ENCODE measurements around the gene SPANXN4. TPM values are rescaled to one million over a fixed set of nuclear protein-coding genes. Genes with fewer than 3 reads are reported as not detected.

Gene SPANXN4, protein sequence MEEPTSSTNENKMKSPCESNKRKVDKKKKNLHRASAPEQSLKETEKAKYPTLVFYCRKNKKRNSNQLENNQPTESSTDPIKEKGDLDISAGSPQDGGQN
- polyA plus RNA-seq (ENCODE audit: insufficient read length in 4 of 4) = not detected

DNA sequence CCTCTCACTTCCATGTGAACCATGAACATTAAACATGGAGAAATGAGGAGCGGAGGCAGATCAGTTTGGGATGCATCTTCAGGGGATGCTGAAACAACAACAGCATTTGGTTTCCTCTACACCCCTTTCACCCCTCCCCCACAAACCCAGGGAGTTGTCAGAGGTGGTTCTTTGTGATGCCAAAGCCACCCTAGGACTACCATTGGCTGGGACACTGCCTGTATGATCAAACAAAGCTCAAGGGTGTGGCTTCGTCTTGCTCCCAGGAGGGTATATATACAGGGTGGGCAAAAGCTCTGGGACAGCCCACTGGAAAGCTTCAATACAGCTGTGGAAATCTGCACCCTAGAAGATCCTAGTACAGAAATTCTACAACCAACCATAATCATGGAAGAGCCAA is at the start of gene SPANXN4:
TSS of gene SPANXN4 (plus strand) at position 301 of the 400 bp plus-strand sequence. CDS start at position 388, 87 bp downstream.
- no peak for DNase-seq (ENCODE audit: low read depth in 4 of 4, low spot score in 3 of 4)

DNA sequence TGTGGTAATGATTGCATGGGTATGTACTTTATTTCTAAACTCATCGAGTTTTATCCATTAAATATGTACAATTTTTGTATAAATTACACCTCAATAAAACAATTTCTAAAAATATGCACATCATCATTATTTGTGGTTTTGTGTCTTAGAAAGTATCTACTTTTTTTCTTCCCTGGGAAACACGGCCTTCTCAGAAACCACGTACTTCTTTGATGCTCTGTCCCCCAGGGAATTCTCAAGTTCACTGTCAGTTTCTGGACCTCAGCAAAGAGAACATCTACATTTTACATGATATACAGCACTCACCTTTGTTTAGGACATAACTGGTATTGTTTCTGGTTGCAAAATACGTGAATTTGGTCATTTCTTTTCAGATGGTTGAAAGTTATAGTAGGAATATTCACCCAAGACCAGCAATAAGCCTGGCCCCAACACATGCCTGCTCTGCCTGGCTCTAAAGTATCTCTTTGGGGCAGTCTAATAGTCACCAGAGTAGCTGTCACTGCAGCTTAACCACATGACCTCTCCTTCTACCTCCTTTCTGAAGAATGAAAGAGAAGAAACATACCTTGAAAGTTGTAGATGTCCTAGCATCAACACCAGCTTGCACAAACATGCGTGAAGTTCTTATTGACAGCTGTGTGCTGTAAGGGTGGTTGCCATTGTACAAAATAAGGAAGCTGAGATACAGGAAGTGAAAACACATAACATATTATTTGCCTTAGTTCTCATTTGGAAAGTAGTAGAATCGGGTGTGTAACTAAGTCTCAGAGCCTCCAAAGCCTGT is 48.4 kb upstream of the SPANXN4 start:
- DNase-seq (ENCODE audit: low read depth in 4 of 4, low spot score in 3 of 4) = no peak

DNA sequence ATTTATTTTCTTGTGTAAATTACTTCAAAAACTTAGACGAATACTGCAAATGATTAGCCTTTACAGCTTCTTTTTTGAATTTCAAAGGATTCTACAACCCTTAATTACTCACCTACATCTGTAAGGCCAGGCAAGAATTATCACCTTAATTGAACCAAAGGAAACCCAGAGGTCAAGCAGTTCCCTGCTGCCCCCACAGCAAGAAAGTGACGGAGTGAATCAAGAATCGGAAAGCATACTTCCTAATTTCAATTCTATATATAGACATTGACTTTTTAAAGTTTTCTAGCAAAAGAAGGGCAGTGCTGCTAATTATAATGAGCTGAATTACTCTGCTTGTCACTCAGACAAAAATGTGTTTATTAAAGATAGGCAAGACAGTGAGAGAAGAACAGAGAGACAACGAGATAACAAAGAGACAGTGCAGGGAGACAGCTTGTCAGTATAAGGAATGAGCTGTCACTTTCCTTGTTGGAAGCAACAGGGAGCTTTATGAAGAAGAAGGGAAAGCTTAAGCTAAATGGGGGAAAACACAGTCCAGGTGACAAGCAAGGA is 47.5 kb upstream of the SPANXN4 start:
- no peak for DNase-seq (ENCODE audit: low read depth in 4 of 4, low spot score in 3 of 4)

DNA sequence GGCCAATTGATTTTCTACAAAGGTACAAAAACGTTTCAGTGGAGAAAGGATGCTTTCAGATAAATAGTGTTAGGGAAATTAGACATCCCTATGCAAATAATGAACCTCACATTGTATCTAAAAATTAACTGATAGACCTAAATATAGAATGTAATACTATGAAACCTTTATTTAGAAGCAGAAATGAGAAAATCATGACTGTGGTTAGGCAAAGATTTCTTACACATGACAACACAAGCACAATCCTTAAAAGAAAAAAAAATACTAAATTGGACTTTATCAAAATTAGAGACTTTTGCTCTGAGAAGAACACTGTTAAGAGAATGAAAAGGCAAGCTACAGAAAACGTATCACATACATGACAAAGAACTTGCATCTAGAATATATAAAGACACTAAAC is 43.0 kb upstream of the SPANXN4 start:
- no peak for DNase-seq (ENCODE audit: low read depth in 4 of 4, low spot score in 3 of 4)

DNA sequence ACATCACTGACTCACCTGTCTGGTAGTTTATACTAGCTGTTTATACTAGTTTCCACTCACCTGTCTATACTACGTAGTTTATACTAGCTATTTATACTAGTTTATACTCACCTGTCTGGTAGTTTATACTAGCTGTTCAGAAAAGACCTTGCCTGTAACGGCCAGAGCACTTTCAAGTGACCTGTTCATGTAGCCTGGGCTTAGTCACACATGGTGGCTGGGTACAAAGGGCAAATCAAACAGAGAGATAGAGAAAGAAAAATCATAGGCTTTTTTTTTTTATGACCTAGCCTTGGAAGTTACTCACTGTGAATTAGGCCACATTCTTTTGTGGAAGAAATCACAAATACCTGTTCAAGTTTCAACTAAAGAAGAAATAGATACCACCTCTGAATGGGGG is 30.7 kb upstream of the SPANXN4 start:
- no peak for DNase-seq (ENCODE audit: low read depth in 4 of 4, low spot score in 3 of 4)

DNA sequence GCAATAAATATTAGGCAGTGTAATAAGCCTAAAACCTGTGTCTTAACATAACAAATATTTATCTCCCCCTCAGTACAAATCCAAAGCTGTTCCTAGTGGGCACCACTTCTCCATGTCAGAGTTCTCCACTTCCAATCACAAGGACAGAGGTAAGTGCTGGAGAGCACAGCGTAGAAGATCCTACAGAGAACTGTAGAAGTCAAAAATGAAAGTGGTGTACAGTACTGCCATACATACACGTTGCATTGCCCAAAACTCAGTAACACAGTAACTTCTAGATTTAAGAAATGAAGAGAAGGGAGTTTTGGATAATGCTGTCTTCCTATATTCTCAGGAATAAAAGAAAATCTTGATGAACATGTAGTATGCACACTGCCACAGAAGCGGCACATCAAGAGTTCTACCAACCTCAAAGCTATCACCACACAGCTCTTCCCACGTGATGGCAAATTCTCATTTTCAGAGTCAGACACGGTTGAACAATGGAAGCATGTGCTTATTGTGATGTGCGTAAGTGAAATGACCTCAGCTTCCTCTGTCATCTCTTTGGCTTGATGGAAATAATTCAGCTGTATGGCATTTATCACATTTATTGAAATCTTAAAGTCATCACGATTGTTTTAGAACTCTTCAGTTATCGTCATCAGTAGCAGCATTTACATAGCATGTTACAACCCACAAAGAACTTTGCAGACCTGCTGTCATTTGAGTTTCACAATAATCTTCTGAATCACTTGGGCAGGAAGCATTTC is 27.1 kb upstream of the SPANXN4 start:
- DNase-seq (ENCODE audit: low read depth in 4 of 4, low spot score in 3 of 4) = no peak

DNA sequence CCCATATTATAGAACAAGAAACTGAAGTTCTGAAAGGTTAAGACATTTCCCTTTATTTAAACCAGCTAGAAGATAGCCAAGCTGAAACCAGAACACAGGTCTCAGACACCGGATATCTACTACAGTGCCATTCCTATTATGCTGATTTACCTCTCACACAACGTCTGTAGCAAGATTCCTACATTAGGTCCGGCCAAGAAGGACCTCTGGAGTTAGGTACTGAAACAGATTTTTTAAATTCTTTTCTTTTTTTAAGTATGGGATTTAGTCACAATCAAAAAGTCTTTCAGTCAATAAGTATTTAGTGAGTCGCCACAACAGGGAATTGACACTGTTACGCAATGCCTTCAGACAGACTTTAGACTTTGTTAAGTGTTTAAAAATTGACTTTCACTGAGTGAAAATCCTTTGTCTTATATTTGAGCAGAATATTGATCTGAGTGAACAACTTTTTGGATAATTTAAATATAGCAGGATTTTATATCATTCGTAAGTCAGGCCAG is 26.5 kb upstream of the SPANXN4 start:
- DNase-seq (ENCODE audit: low read depth in 4 of 4, low spot score in 3 of 4) = no peak

DNA sequence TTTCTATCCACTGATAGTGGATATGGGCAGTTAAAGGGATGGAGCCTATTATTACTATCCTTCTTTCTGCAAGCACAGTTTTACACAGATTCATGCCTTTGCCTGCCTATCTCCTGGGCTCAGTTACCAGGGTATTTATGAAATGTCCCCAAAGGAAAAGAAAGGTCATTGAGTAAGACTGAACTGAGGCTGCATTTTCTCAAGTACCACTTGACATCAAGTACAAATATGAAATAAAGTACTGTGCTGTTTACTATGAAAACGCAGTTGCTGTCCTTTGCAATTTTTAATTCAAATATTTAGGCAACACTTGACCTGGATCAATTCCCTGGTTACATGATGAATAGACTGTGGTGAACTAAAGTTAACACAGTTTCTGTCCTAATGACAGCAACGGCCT is 23.5 kb upstream of the SPANXN4 start:
- DNase-seq (ENCODE audit: low read depth in 4 of 4, low spot score in 3 of 4) = no peak

DNA sequence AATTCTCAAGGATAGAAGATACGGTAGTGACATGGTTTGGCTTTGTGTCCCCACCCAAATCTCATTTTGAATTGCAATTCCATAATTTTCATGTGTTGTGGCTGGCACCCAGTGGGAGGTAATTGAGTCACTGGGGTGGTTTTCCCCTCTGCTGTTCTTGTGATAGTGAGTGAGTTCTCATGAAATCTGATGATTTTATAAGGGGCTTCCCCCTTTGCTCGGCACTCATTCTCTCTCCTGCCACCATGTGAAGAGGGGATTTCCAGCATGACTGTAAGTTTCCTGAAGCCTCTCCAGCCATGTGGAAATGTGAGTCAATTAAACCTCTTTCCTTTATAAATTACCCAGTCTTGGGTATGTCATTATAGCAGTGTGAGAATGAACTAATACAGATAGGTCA is 8.5 kb upstream of the SPANXN4 start:
- no peak for DNase-seq (ENCODE audit: low read depth in 4 of 4, low spot score in 3 of 4)

DNA sequence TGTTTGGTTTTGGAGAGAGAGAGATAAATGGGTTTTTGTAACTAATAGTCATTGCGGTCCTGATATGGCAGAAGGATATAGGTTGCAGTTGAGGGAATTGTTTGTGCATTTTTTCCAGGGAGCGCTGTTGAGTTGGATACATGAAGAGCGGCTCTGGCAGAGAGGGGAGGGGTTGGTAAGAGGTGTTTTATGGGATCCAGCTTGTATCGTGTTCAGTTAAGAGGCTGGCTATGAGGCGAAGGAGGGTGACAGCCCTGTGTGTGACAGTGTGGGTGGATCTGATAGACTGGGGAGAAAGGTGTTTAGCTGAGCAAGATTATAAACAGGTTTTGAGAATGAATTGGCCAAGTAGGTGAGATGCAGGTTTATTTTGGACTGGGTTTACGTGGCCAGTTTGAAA is 1.5 kb downstream of the SPANXN4 start:
- DNase-seq (ENCODE audit: low read depth in 4 of 4, low spot score in 3 of 4) = peak in 2 of 4 donors; percentile 2 to 3

DNA sequence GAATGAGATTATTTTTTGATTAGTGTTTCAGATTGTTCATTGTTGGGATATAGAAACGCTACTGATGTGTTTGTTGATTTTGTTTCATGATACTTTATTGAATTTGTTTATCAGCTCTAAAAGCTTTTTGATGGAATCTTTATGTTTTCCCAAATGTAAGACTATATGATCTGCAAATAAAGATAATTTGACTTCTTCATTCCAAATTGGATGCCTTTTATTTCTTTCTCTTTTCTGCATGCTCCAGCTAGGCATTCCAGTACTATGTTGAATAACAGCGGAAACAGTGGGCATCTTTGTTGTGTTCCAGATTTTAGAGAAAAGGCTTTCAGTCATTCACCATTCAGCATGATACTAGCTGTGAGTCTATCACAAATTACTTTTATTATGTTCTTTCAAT is 21.8 kb downstream of the SPANXN4 start:
- no peak for DNase-seq (ENCODE audit: low read depth in 4 of 4, low spot score in 3 of 4)

DNA sequence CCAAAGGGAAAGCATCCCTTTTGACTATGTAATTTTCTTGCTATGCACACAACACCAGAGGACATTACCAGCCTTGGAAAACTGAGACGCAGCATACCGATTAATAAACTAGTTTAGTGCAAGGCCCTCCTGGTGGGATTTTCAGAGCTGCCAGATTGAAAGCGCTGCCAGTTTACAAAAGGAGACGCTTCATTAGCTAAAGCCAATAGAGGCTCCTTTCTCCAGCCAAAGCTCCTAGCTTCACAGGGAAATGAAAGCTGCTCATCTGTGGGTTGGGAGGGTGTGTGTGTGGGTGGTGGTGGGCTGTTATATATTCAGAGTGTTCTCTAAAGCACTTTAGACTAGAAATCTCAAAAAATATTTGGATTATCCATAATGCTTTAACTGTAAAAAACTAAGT is 32.4 kb downstream of the SPANXN4 start:
- DNase-seq (ENCODE audit: low read depth in 4 of 4, low spot score in 3 of 4) = no peak

DNA sequence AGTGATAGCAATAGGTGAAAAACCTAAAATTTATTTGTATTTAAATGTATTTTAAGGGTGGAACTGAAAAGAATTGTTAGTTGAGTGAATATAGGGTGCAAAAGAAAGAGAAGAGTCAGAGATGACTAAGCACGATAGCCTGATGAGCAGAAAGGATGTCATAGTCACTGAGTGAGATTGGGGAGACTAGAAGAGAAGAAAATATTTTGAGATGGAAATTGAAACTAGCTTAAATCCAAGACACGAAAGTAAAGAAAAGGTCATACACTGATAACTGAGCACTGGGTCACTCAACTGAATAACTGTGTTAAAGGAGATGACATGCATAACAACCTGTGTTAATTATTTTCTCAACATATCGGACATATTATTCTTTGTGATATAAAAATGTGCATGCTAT is 55.5 kb downstream of the SPANXN4 start:
- DNase-seq (ENCODE audit: low read depth in 4 of 4, low spot score in 3 of 4) = no peak

DNA sequence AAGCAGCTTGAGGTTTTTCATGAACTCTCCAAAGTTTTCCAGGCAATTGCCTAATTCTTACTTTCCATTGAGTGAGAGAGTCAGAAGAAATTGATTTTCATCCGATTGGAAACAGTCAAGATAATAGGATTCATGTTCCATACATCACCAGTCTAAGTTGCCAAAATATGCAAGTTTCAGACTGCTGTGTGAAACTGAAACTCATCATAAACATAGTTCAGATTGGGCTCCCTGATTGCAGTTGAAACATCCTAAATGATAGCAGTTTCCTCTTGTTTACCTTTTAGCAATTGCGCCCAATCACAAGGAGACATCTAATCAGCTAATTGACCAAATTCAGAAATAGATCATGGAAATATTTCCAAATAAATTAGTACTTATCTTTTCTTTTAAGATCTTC is 56.8 kb downstream of the SPANXN4 start:
- no peak for DNase-seq (ENCODE audit: low read depth in 4 of 4, low spot score in 3 of 4)

All from right renal pelvis (tissue), 4 donors.